Mesothelial cell of epicardium (in vitro differentiated cells): Measurements from ENCODE around the gene GPER1. TPM values are rescaled to one million over a fixed set of nuclear protein-coding genes. Genes with fewer than 3 reads are reported as not detected.

ENCODE experiments used
- DNase-seq, 2 experiments: peaks; one replicate each; pipeline ENCODE4 v3.0.0; 2021; ENCODE audit warnings: low spot score in 2 of 2; ENCODE audit not compliant: unreplicated experiment in 2 of 2
- H3K27ac Mint-ChIP-seq: 2 replicates; pipeline ENCODE4 v1.8.0; 2021; ENCODE audit warnings: mixed read lengths
- H3K27me3 Mint-ChIP-seq: 2 replicates; pipeline ENCODE4 v1.8.0; 2021; ENCODE audit warnings: low read depth, mixed read lengths
- H3K36me3 Mint-ChIP-seq: 2 replicates; pipeline ENCODE4 v1.8.0; 2021; ENCODE audit warnings: mixed read lengths
- H3K4me1 Mint-ChIP-seq: 2 replicates; pipeline ENCODE4 v1.8.0; 2021; ENCODE audit warnings: mixed read lengths
- H3K4me3 Mint-ChIP-seq: 2 replicates; pipeline ENCODE4 v1.8.0; 2021; ENCODE audit warnings: mild to moderate bottlenecking, moderate library complexity, mixed read lengths
- H3K9me3 Mint-ChIP-seq: 2 replicates; pipeline ENCODE4 v1.8.0; 2021; ENCODE audit warnings: mixed read lengths
- total RNA-seq: library from RNA; stranded (reverse); gene quantifications from 3 replicates; pipeline ENCODE4 v1.2.1, GENCODE V29; 2021
- TF ChIP-seq, protein P1 (sequence below): fragments of 200-600 bp; sonication (generic); IDR thresholded peaks from one replicate; pipeline ENCODE4 v1.5.0; 2021; ENCODE audit warnings: antibody characterized with exemption; ENCODE audit not compliant: unreplicated experiment

Gene GPER1
- total RNA-seq, 1 donor from 2014 or later, result 2.1 TPM

DNA sequence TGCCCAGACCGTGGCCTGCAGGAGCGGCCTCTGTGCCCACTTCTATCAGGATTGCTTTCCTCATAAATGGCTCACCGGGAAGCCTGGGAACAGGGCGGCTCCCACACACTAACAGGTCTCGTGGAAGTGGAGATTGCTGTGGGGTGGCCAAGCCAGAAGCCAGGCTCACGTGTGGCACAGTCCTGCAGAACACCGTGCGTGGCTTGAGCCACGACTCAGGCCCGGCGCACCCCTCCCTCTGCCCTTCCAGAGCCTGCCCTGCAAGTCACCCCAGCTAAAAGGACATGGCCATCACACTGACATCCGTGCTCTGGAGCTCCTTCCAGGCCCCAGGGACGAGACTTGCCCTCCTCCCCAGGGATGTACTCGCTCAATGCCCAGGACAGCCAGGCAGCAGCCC, 7.0 kb downstream of the GPER1 start:
- Mint-ChIP-seq H3K27ac (peak overlapping the region; percentile 75), H3K36me3 (peaks cover 30% of the 10 kb centered on the region), H3K4me3 (no peak overlapping the region)

DNA sequence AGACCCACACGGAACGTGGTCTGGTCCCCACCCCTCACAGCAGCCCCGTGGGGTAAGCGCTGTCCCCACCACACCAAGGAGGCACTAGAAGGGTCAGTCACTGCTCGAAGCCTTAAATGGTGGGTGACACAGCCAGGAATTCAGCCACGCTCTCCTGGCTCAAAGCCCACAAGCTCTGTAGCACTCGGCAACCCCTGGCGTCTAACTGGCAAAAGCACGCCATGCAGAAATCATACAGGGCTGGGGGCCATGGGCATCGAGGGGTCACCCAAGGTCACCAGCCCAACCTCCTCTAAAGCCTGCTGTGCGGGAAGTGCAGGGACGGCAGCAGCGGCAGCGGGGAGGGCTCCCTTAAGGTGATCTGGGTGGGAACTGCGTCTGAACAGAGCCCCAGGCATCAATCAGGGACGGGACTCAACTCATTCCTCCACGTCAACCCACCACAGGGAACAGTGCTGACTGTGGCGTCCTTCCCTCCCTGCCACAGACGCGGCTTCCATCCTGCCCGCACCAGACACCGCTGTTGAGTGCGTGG, 7.8 kb downstream of the GPER1 start:
- Mint-ChIP-seq H3K4me3 (peak overlapping the region; percentile 29), H3K4me1 (peaks cover 35% of the 10 kb centered on the region), H3K36me3 (peaks cover 30% of the 10 kb centered on the region), H3K27ac (peak overlapping the region; percentile 72), H3K9me3 (peaks cover 8% of the 10 kb centered on the region), H3K27me3 (no peaks in the 10 kb centered on the region)
- TF ChIP-seq, protein P1, sequence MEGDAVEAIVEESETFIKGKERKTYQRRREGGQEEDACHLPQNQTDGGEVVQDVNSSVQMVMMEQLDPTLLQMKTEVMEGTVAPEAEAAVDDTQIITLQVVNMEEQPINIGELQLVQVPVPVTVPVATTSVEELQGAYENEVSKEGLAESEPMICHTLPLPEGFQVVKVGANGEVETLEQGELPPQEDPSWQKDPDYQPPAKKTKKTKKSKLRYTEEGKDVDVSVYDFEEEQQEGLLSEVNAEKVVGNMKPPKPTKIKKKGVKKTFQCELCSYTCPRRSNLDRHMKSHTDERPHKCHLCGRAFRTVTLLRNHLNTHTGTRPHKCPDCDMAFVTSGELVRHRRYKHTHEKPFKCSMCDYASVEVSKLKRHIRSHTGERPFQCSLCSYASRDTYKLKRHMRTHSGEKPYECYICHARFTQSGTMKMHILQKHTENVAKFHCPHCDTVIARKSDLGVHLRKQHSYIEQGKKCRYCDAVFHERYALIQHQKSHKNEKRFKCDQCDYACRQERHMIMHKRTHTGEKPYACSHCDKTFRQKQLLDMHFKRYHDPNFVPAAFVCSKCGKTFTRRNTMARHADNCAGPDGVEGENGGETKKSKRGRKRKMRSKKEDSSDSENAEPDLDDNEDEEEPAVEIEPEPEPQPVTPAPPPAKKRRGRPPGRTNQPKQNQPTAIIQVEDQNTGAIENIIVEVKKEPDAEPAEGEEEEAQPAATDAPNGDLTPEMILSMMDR, result no peak
- no peak for DNase-seq

More for the DNA sequence above, 7.0 kb downstream of the GPER1 start:
- TF ChIP-seq, protein P1, result no peak
- Mint-ChIP-seq H3K9me3 (peaks cover 8% of the 10 kb centered on the region), H3K27me3 (no peaks in the 10 kb centered on the region), H3K4me1 (peaks cover 35% of the 10 kb centered on the region)
- DNase-seq, result no peak

DNA sequence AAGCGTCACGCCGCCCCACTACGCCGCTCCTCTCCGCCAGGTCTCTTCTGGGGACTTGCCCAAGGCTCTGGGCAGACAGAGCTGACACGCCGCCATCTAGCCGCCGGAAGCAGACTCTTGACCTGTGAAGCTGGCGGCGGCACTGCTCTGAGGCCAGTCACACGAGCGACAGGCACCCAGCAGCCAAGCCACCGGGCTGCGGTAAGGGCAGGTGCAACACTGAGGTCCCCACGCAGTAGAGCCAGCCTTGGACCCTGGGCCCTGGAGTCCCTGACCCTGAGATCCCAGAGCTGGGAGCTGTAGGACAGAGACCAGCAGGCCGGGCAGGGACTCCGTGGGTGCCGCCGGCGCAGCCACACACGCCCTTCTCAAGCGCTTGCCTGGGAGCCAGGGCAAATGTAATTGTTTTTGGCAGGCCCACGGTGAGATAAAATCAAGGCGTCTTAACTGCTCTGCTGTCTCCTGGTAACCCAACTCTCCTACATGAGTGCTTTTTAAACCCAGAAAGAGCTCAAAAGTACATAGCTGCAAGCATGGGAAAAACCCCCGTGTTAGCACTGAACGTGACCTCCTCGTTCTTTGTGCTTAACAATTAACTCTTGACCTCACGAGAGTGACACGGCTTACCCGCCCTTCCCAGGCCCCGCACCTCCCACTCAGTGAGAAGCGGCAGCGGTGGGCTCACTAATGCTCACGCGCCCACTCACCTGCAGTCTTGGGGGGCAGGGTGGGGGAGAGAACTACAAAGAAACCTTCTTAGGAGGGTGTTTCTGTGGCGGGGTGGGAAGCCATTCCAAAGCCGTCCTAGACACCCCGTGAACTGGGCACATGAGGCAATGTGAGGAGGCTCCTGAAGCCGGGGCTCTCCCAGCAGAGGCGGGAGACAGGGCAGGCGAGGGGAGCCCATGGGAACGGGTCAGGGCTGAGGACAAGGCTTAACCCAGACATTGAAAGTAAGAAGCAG, 8.5 kb downstream of the GPER1 start:
- DNase-seq, result no peak
- H3K27ac Mint-ChIP-seq, result peak overlapping the region; percentile 56
- H3K36me3 Mint-ChIP-seq, result peaks cover 30% of the 10 kb centered on the region
- H3K27me3 Mint-ChIP-seq, result no peaks in the 10 kb centered on the region
- H3K4me1 Mint-ChIP-seq, result peaks cover 37% of the 10 kb centered on the region
- peaks cover 8% of the 10 kb centered on the region for H3K9me3 Mint-ChIP-seq
- TF ChIP-seq, protein P1, result no peak
- H3K4me3 Mint-ChIP-seq, result peak overlapping the region; percentile 29

DNA sequence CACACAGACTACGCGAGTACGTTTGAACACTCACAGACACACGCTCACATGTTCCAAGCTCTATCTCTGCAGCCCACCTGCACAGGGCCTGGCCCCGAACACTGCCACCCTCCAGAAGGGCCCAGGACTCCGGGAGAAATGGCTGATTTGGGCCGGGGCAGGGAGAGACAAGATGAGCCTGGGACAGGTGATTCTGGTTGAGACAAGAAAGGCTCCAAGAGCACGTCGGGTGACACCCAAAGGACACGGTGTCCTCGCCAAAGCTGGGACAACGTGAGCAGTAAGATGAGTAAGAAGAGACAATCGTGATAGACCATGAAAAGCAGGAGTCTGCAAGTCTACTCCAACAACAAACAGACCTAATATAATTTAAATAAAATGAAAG, 9.2 kb downstream of the GPER1 start:
- peak overlapping the region; percentile 56 for H3K27ac Mint-ChIP-seq
- no peak for DNase-seq
- peaks cover 8% of the 10 kb centered on the region for H3K9me3 Mint-ChIP-seq
- peaks cover 37% of the 10 kb centered on the region for H3K4me1 Mint-ChIP-seq
- no peak overlapping the region for H3K4me3 Mint-ChIP-seq
- H3K36me3 Mint-ChIP-seq, result peaks cover 25% of the 10 kb centered on the region
- TF ChIP-seq, protein P1, result no peak
- no peaks in the 10 kb centered on the region for H3K27me3 Mint-ChIP-seq

DNA sequence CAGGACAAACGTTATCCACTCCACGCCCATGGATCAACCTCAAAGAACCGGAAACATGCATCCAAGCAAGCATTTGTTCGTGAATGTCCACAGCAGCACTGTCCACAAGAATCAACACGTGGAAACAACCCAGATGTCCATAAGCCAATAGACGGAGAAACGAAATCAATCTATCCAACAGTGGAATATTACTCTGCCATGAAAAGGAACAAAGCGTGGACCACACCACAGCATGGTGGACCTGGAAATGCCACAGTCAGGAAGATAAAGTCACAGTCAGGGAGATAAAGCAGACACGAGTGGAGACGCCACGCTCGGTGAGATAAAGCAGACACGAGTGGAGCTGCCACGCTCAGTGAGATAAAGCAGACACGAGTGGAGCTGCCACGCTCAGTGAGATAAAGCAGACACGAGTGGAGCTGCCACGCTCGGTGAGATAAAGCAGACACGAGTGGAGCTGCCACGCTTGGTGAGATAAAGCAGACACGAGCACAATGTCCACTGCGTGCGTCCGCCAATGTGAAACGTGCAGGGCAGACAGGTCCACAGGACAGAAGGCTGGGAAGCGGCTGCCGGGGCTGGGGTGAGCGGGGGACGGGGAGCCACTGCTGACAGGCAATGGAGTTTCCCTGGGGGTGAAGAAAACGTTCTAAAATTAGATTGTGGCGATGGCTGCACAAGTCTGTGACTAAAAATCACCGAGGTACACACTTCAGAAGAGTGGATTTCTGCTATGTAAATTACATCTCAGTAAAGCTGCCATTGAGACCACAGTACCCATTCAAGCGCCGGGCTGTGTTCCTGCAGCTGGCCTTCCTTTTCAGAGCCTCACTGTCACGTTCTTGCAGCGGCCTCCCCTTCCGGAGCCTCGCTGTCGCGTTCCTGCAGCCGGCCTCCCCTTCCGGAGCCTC, 10.6 kb downstream of the GPER1 start:
- Mint-ChIP-seq H3K4me3 (no peak overlapping the region), H3K36me3 (peaks cover 20% of the 10 kb centered on the region), H3K27me3 (no peaks in the 10 kb centered on the region), H3K9me3 (peaks cover 8% of the 10 kb centered on the region), H3K4me1 (peaks cover 37% of the 10 kb centered on the region), H3K27ac (no peak overlapping the region)
- TF ChIP-seq, protein P1, result no peak
- no peak for DNase-seq
